ENCODE measurements around the gene REEP1. TPM values are rescaled to one million over a fixed set of nuclear protein-coding genes. Genes with fewer than 3 reads are reported as not detected.
"Not testable (repeated sequence)": the region's sequence is repeated elsewhere in the genome, so short reads cannot be mapped to it uniquely, and the experiment has no call there.

Gene REEP1
- total RNA-seq, 1 donor from 2014 or later = 6.7 TPM

DNA sequence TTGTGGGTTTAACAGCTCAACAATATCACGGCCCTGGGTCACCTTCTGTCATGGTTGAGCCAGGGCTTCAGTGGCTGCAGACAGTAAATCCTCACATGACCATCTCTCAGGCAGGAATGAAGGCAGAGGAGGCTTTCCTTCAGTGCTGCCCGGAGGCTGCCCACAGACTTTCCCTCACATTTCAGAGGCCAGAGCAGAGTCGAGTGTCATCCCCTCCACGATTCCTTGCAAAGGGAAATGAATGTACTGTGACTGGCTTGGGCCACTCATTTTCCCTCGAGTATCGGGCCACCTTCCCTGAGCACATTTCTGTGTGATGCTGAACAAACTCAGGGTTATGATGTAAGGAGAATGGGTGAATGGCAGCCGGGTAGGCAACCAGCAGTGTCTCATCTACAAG, 10.0 kb upstream of the REEP1 start:
- DNase-seq (ENCODE audit: low read depth in 2 of 2) = no peak

DNA sequence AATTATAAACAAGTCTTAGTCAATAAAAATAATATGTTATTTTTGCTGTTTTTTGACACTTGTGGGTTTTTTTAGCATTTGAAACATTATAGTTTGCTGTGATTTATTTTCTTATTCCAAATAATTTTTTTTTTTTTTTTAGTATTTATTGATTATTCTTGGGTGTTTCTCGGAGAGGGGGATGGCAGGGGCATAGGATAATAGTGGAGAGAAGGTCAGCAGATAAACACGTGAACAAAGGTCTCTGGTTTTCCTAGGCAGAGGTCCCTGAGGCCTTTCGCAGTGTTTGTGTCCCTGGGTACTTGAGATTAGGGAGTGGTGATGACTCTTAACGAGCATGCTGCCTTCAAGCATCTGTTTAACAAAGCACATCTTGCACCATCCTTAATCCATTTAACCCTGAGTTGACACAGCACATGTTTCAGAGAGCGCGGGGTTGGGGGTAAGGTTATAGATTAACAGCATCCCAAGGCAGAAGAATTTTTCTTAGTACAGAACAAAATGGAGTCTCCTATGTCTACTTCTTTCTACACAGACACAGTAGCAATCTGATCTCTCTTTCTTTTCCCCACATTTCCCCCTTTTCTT, 8.5 kb upstream of the REEP1 start:
- not testable (repeated sequence) for DNase-seq (ENCODE audit: low read depth in 2 of 2)

DNA sequence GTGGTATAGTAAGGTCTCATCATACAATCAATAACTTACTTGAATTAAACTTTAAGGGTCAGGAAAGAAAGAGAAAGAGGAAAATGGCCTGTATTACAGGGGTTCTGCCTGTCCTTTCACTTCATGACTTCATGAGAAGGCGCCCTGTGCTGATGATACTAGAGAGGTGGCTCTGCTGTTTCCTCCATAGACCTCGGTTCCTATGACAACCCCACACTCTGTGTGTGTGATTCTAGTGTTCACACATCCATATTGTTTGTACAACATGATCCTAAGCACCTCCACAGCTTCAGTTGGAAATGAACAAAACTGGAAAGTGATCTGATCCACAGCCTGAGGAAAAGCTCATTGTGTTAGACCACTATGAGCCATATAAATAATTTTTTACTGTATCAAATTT, 7.0 kb upstream of the REEP1 start:
- no peak for DNase-seq (ENCODE audit: low read depth in 2 of 2)

DNA sequence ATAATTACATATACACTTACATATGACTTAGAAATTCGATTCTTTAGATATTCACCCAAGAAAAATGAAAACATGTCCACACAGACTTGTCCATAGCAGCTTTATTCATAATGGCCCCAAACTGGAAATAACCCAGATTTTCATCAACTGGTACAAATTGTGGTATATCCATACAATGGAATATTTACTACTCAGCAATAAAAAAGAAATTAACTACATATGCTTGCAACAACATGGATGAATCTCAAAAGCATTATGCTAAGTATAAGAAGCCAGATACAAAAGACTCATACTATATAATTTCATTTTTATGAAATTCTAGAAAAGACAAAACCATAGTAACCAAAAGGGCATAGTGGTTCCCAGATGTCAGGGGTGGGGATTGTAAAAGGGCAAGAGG, 5.1 kb upstream of the REEP1 start:
- no peak for DNase-seq (ENCODE audit: low read depth in 2 of 2)

DNA sequence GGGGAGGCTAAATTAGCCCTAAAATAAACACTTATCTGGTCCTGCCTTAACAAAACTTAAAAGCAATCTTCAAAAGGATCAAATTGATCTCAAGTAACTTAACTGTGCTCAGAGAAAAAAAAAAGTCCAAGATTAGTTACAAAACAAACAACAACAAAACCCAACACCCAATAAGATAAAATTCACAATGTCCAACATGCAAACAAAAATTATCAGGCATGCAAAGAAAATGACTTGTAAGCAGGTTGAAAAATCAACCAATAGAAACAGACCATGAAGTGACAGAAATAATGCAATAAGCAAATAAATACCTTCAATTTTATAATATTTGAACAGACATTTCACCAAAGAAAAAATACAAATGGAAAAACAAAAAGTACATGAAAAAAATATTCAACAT, 4.0 kb upstream of the REEP1 start:
- no peak for DNase-seq (ENCODE audit: low read depth in 2 of 2)

DNA sequence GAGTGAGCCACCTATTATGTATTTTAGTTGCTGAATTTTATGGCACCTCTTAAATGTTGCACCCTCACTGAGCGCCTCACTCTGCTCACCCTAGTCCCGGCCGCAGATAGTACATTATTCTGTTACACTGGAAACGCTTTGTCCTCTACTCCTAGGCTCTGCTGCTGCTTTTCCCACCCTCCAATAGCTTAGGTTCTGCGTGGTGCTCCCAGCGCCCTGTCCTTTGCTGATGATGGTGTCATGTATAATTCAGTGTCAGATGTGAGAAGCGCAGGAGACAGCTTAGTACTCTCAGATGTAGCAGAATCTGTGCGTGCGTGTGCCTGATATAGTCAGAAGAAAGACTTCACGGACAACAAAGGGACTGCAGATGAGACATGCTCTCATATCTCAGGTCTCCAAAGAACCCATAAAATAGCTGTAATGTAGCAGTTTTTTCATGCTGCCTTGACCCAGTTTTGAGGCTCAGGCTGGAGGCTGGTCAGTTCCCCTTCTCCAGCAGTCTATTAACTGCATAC, 1.4 kb upstream of the REEP1 start:
- no peak for DNase-seq (ENCODE audit: low read depth in 2 of 2)

DNA sequence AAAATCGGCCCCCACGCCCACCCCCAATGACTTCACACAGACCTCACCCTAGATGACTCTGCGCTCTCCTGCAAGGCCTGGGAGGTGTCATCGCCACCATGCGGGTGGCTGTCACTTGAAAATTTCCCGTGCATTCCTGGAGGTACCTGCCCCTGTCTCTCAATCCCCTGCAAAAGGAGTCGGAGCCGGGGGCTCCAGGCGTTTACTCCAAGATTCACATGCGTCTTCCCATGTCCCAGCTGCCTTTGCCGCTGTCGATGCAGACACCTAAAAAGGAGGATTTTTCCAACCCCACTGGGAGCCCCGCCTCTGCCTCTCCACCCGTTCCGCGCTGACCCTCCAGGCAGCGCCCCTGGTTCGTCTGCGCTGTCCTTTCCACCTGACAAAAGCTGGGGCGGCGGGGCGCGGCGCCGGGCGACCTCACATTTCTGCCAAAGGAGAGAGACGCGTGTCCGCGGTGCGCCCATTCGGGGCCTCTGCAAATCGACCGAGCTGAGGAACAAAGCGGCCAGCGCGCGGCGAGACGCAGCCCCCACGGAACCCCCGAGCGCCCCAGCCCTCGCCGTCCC, 667 bp downstream of the REEP1 start:
- DNase-seq (ENCODE audit: low read depth in 2 of 2) = peak in 1 of 2 donors; percentile 4

DNA sequence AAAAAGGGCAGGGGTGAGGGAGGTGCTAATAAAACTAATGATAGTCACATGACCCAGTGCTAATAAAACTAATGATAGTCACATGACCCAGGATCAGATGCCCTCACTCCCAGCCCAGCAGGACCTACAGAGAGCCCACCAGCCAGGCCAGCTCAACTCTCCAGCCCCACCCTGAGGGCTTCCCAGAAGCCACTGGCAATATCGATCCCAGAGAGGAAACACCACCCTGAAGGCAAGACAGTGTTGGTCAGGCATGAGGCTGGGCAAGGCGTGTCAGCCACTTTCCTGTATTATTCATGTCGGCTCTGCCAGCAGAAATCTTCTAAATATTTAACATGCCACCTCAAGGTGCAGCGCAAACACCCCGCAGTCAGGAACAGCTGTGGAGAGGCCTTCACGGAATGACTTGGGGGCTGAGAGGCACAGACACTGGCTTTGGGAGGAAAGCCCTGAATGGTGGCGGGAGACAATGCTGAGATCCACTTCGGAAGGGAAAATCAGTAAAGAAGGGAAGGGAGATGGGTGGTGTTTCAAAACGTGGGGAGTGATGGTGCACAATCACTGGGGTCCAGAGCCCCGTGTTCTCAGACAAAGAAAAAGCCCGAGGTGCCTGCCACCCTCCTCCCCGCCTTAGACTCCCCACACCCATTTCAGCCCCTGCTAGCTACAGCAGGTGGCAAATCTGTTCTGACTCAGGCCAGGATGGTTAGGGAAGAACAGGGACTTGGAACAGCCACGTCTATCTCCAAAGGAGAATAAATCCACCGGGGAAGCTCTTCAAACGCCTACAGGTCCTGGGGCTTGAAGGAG, 1.4 kb downstream of the REEP1 start:
- no peak for DNase-seq (ENCODE audit: low read depth in 2 of 2)

DNA sequence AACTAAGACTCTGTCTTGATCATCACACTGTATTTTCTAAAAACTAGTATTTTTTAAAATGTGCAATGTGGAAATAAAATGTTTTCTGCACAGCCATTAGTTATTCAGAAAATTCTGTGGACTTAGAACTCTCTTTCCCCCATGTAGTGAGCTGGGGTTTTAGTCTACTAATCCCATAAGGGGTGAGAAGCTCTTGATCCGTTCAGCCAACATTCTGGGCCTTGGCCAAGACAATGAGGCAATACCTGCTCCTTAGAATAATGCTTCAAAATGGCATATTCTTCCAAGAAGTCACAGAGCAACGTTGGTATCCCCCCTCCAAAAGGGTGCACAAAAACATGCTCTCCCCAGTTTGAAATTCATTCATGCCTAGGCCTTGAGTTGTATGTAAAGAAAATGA, 4.0 kb downstream of the REEP1 start:
- DNase-seq (ENCODE audit: low read depth in 2 of 2) = no peak

DNA sequence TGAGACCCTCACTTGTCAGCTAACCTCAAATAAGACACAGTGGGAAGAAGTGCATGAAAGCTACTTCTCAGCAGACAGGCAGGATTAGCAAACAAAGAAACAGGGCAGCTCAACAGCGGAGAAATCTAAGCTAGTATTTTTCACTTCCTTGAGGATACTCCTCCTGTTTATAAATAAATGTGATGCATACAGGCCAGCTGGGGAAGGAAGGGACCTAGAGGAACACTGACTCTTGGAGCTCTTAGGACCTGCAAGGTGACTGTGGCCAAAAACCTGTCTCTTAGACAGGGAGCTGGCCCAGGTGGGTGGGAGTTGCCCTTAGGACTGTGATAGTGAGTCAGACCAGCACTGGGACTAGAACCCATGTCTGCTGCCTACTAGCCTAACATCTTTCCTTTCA, 4.8 kb downstream of the REEP1 start:
- DNase-seq (ENCODE audit: low read depth in 2 of 2) = no peak

DNA sequence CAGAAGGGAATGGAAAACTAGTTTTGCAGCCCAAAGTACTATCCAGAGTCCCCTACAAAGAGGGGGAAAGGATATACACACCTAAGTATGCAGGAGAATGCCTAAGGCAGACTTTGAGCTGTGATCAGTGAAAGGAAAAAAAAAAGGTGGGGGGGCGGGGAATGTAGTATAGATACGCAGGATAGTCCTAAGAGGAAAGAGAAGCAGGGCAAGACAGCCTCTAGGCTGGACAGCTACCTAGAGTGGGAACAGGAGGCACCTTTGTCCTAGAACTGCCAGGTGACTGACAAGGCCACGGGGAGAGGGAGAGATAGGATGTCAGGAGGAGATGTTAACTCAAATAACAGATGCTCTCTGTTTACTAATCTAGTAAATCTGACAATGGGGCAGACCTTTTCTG, 6.0 kb downstream of the REEP1 start:
- no peak for DNase-seq (ENCODE audit: low read depth in 2 of 2)

DNA sequence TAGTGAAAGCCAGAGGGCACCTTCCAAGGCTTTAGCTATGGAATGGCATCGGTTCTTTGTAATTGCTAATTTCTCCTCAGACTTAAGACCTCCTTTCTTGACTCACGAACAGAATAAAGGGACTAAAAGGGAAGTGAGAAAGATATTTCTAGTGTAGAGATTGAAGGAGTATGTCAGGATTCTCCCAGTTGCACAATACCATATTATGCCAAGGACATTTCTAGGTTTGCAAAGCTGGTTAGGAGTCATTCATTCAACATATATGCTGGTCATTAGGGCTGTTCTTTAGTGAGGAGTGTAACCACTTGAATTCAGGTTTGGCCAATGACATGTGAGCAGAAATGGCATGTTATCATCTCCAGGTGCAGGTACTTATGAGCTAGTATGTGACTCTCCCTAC, 7.4 kb downstream of the REEP1 start:
- no peak for DNase-seq (ENCODE audit: low read depth in 2 of 2)

DNA sequence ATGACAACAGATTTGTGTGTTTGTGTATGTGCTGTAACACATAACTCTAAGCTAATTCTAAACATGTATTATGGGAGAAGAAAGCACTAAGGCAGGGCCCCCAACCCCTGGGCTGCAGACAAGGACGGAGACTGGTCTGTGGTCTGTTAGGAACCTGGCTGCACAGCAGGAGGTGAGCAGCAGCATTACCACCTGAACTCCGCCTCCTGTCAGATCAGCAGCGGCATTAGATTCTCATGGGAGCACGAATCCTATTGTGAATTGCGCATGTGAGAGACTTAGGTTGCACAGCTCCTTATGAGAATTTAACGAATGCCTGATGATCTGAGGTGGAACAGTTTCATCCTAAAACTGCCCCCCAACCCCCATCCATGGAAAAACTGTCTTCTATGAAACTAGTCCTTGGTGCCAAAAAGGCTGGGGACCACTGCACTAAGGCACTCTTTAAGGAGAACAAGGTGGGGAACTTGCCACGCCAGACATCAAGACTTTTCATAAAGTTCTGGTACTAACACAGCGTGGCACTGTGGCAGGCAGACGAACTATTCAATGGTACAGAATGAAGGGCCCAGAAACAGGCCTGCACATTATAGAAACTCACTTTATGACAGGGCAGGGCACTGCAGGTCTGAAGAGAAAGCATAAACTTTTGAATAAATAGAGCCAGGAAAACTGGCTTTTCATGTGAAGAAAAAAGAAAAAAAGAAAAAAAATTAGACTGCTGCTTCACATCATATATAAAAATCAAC, 14.0 kb downstream of the REEP1 start:
- DNase-seq (ENCODE audit: low read depth in 2 of 2) = no peak

DNA sequence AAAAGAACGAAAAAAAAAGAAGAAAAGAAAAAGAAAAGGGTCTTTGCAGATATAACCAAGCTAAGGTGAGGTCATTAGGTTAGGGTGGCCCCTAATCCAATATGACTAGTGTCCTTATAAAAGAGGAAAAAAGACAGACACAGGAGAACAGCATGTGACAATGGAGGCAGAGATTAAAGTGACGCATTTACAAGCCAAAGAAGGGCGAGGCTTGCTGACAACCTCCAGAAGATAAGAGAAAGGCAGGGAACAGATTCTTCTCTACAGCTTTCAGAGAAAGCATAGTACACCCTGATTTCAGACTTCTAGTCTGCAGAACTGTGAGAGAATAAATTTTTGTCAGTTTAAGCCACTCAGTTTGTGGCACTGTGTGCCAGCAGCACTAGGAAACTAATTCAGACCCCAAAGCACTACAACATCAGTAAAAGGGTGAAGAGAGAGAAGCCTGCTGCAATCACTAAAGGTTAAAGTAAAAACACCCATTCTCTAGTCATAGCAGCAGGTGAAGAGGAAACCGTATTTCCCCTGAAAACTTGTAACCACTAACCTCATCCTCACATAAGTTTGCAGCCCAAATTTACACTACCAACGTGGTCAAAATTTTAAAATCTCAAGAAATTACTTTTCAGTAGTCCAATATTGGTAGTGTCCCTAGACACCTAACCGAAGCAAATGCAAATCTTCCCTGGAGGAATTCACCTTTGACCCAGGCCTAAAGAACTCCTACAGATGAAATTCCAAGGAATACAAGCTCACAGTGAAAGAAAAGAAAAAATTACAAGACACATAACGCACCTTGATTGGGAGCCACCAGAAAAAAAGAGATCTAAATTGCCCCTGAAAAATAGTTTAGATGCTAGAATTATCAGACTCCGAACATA, 17.5 kb downstream of the REEP1 start:
- no peak for DNase-seq (ENCODE audit: low read depth in 2 of 2)

DNA sequence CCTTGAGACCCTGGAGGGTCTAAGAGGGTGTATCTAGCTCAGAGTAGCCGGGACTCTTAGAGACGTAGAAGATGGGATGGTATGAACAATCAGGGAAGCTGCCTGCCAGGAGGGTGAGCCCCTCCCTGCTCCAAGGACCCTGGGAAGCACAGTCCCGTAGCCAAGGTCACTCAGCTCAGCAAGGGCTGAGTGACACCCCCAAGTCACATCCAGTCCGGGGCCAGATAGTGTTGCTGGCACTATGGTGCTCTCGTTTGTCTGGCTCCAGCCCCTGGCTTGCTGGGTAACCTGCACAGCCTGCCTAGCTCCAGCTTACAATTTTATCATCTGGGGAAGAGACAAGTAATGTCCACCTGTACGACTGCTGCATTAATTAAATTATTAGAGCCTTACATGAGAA, 22.3 kb downstream of the REEP1 start:
- no peak for DNase-seq (ENCODE audit: low read depth in 2 of 2)

DNA sequence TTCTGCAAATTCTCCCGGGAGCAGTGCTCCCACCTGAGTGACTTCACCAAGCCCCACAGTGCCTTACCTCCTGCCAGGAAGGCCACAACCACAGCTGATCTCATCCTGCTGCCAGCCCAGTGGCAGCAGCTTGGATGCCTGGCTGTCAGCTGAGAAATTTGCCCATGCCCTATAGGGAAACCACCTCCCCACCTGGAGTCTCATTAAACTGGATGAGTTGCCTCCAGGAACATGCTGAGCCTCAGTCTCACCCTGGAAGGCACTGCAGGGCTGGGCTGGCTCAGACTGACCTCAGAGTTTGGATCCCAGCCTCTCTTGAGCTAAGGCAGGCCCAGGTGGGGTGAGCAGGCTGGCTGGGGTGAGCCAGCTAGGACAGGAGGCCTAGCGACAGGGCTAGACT, 23.3 kb downstream of the REEP1 start:
- DNase-seq (ENCODE audit: low read depth in 2 of 2) = no peak

DNA sequence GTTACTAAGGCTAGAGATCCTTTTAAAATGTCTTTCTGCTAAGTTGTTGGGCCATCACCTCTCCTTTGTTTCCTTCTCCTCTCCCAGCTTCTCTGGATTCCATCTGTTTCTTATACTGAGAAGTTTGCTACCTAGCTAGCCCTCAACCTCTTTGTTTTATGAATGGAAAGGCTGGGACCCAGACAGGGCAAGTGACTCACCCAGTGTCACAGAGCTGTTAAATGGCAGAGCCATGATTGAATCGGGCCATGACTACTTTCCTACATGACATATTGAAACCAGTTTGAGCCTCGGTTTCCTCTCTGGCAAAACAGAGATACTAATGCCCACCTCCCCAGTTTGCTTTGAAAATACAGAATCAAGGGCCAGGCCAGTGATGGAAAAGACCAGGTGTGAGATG, 24.1 kb downstream of the REEP1 start:
- DNase-seq (ENCODE audit: low read depth in 2 of 2) = no peak

DNA sequence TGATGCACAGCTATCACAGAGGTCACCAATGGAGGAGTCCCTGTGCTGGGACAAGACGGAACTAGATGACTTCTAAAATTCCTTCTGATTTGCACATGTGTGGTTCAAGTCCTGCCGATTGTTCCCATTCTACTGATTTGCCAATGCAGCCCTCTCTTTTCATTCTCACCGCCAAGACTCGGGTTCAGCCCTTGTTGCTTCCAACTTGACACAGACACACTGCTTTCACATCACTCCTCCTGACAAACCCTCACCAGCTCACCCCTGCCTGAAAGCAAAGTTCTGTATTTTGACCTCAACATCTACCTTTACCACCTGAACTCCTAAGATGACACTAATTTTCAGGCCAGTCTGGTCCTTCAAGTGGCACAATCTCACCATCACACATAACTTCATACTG, 25.5 kb downstream of the REEP1 start:
- DNase-seq (ENCODE audit: low read depth in 2 of 2) = no peak

DNA sequence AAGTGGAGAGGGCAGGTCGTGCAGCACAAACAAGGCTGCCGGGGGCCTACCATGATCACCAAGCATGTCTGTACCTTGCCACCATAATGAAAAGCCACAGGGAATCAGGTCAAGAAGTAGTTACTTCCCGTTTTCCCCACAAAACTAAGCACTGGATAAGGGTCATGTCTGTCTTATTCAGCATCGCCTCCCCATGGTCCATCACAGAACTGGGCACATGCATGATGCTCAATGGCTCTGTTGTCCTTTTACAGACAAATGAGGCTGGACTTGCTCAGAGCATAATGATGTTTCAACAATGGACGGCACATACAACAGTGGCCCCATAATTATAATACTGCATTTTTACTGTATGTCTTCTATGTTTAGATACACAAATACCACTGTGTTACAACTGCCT, 27.5 kb downstream of the REEP1 start:
- DNase-seq (ENCODE audit: low read depth in 2 of 2) = no peak

DNA sequence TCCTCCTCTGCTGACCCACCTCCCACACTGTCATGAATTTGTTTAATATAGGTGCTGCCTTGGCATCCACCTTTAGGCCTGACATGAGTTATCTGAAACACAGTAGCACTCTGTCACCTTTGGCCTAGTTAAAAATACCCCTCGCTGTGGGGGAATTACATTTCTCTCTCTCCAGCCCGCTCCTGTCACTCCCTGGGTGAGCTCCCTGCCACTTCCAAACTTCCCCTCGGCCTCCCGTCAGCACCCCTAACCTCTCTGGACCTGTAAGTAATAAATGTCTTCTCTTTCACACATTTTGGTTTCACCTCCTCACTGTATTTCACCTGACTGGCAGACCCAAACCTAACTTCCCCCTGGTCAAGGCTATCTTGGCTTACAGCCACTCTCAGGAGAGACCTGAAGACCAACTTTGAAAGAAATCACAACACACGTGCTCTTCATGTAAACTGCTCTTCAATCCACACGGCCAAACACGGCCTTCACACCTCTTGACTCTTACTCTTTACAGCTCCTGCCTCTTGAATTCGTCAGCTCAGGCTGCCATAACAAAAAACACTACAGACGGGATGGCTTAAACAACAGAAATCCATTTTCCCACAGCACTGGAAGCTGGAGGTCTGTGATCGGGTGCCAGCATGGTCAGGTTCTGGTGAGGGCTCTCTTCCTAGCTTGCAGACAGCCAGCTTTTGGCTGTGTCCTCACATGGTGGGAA, 28.3 kb downstream of the REEP1 start:
- no peak for DNase-seq (ENCODE audit: low read depth in 2 of 2)

DNA sequence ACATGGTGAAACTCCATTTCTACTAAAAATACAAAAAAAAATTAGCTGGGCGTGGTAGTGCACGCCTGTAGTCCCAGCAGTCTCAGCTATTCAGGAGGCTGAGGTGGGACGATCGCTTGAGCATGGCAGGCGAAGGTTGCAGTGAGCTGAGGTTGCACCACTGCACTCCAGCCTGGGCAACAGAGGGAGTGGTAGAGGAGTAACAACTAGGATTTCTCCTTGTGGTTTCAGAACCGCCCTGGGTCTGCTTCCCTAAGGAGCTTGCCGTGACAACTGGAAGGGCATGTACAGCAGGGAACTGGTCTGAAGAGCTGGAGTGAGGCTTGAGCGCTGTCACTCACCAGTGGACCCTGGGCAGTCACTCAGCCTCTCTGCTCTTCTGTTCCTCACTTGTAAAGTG, 29.1 kb downstream of the REEP1 start:
- DNase-seq (ENCODE audit: low read depth in 2 of 2) = no peak

Measured in dermis microvascular lymphatic vessel endothelial cell (primary cell).